Natural killer cell (primary cell): Measurements from ENCODE around the gene ATG101. TPM values are rescaled to one million over a fixed set of nuclear protein-coding genes. Genes with fewer than 3 reads are reported as not detected.

Source experiments
- ATAC-seq, 3 donors: fragments of 150-1000 bp in 2 of 3; fragments of 200-7000 bp in 1 of 3; cut with Tn5 transposase; 1 replicate in 1 of 3; 2 replicates in 2 of 3; pipeline ENCODE4 v1.10.0; 2021; ENCODE audit warnings: mild to moderate bottlenecking in 2 of 3, moderate library complexity in 2 of 3
- DNase-seq, 2 donors: peaks; one replicate each; pipeline versions ENCODE4 v3.0.0 to v3.0.0-alpha.2; 2013 to 2021; ENCODE audit warnings: mixed read lengths in 1 of 2
- H3K27ac ChIP-seq: one replicate; pipeline ENCODE4 v1.5.1; 2013; ENCODE audit warnings: mild to moderate bottlenecking, low read length
- H3K27me3 ChIP-seq: one replicate; pipeline ENCODE4 v1.6.1; 2013; ENCODE audit warnings: low read length; ENCODE audit not compliant: control insufficient read depth, insufficient read depth
- H3K36me3 ChIP-seq: one replicate; pipeline ENCODE4 v1.6.1; 2013; ENCODE audit warnings: low read length; ENCODE audit not compliant: control insufficient read depth, insufficient read depth
- H3K4me1 ChIP-seq: one replicate; pipeline ENCODE4 v1.6.1; 2013; ENCODE audit warnings: low read length; ENCODE audit not compliant: control insufficient read depth, insufficient read depth
- H3K4me3 ChIP-seq: one replicate; pipeline ENCODE4 v1.5.1; 2013; ENCODE audit warnings: low read length
- H3K9me3 ChIP-seq: one replicate; pipeline ENCODE4 v1.6.1; 2013; ENCODE audit warnings: low read length; ENCODE audit not compliant: control insufficient read depth, insufficient read depth
- H3K27ac Mint-ChIP-seq, 2 donors: one replicate each; pipeline ENCODE4 v1.8.0; 2022; ENCODE audit warnings: mild to moderate bottlenecking in 2 of 2, mixed read lengths in 2 of 2, moderate library complexity in 1 of 2
- H3K27me3 Mint-ChIP-seq, 2 donors: one replicate each; pipeline ENCODE4 v1.8.0; 2022; ENCODE audit warnings: low read depth in 2 of 2, mixed read lengths in 2 of 2
- H3K36me3 Mint-ChIP-seq: one replicate; pipeline ENCODE4 v1.8.0; 2022; ENCODE audit warnings: mixed read lengths
- H3K4me1 Mint-ChIP-seq, 2 donors: one replicate each; pipeline ENCODE4 v1.8.0; 2022; ENCODE audit warnings: mixed read lengths in 2 of 2
- H3K4me3 Mint-ChIP-seq: one replicate; pipeline ENCODE4 v1.8.0; 2022; ENCODE audit warnings: mild to moderate bottlenecking, moderate library complexity, mixed read lengths
- H3K9me3 Mint-ChIP-seq, 2 donors: one replicate each; pipeline ENCODE4 v1.8.0; 2022; ENCODE audit warnings: mixed read lengths in 2 of 2
- CTCF ChIP-seq: fragments of 200-600 bp; IDR thresholded peaks from one replicate; pipeline ENCODE4 v1.8.0; 2022; ENCODE audit warnings: antibody characterized with exemption
- WGBS: methylation state at CpG from one replicate; pipeline ENCODE4 v1.1.7; 2013; ENCODE audit warnings: missing lambda C conversion rate; ENCODE audit not compliant: insufficient coverage; 5-methylcytosine and 5-hydroxymethylcytosine counted together
- intact Hi-C: fragments of 100-400 bp; cut with micrococcal nuclease; formaldehyde crosslinking; loops from one replicate; pipeline ENCODE4 v1.14.2; 2022
- total RNA-seq, 4 donors: library from RNA; stranded (reverse); fragments of 120-200 nt in 1 of 4; gene quantifications; one replicate each; pipeline versions ENCODE4 v1.2.3 to v1.2.4, GENCODE V29; 2013 to 2022

The ATG101 gene
- total RNA-seq, 3 donors from 2014 or later (not counting 1 experiment from before 2014, with no cell fraction given) = 18.6 to 32.8 (median 23.3) TPM

GRCh38 chr12:52045794-52046199 is 24.0 kb upstream of the ATG101 start:
- Histone ChIP-seq H3K27ac (no peak overlapping the region), H3K4me1 (peaks cover 43% of the 10 kb centered on the region), H3K36me3 (no peaks in the 10 kb centered on the region), H3K9me3 (no peaks in the 10 kb centered on the region), H3K4me3 (no peak overlapping the region), H3K27me3 (no peaks in the 10 kb centered on the region)
- peak in 1 of 3 donors; percentile 11 for ATAC-seq
- Mint-ChIP-seq H3K36me3 (no peaks in the 10 kb centered on the region), H3K4me3 (no peak overlapping the region), H3K27ac (peak overlapping the region in 1 of 2 donors; percentile 70), H3K27me3 (peaks cover 0 to 9% of the 10 kb centered on the region in 2 donors), H3K4me1 (peaks cover 29 to 38% of the 10 kb centered on the region in 2 donors), H3K9me3 (no peaks in the 10 kb centered on the region)
- intact Hi-C loops = no loop called here
- no peak for DNase-seq
- WGBS = 13% methylated on average over 3 of the region's 4 CpGs
- TF ChIP-seq CTCF = no peak

DNA sequence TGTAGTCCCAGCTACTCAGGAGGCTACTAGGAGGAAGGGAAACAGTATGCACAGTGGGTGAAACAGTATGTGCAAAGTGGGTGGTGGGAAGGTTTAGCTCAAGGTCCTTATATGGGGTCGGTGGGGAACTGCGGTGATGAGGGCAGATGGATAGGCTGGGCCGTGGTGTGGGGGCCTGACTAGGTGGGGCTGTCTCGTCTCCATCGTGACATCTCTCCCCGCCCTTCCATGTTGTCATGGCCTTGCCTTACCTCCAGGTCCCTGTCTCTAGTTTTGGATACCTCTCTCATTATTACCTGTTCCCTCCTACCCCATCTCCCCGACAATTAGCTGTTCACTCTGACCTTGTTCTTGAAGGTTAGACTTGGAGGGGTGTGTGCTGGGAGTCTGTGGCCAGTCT is 22.9 kb upstream of the ATG101 start:
- H3K9me3 ChIP-seq = no peaks in the 10 kb centered on the region
- H3K4me3 ChIP-seq = no peak overlapping the region
- Mint-ChIP-seq H3K27ac (peak overlapping the region in 1 of 2 donors; percentile 18), H3K27me3 (peaks cover 0 to 9% of the 10 kb centered on the region in 2 donors), H3K9me3 (no peaks in the 10 kb centered on the region), H3K4me3 (no peak overlapping the region), H3K4me1 (peaks cover 34 to 44% of the 10 kb centered on the region in 2 donors), H3K36me3 (no peaks in the 10 kb centered on the region)
- no peaks in the 10 kb centered on the region for H3K36me3 ChIP-seq
- H3K4me1 ChIP-seq = peaks cover 43% of the 10 kb centered on the region
- 94% methylated on average over 6 of the region's 7 CpGs for WGBS
- no peak for TF ChIP-seq CTCF
- DNase-seq (no peak), ATAC-seq (no peak)
- H3K27ac ChIP-seq = no peak overlapping the region
- H3K27me3 ChIP-seq = no peaks in the 10 kb centered on the region
- intact Hi-C loops = no loop called here

DNA sequence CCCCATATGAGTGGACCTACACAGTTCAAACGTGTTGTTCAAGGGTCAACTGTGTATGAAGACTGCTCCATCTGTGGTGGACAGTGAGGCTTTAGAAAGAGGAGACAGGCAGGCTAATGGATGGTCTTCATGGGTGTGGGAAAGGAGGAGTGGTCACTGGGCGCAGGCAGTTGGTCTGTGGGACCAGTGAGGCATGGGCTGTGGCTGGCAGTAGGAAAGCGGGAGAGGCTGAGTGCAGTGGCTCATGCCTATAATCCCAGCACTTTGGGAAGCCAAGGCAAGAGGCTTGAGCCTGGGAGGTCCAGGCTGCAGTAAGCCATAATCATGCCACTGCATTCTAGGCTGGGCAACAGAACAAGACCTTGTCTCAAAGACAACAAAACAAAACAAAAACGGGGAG is 20.5 kb upstream of the ATG101 start:
- Mint-ChIP-seq H3K4me1 (peaks cover 31 to 40% of the 10 kb centered on the region in 2 donors), H3K4me3 (peak overlapping the region; percentile 81)
- 78% methylated on average over 4 of the region's 4 CpGs for WGBS

More for the DNA sequence above, 20.5 kb upstream of the ATG101 start:
- no peak for ATAC-seq
- no peaks in the 10 kb centered on the region for H3K36me3 Mint-ChIP-seq
- no peaks in the 10 kb centered on the region for H3K27me3 ChIP-seq
- peak overlapping the region; percentile 95 to 97 for H3K27ac Mint-ChIP-seq
- TF ChIP-seq CTCF = no peak
- peaks cover 43% of the 10 kb centered on the region for H3K4me1 ChIP-seq
- no peaks in the 10 kb centered on the region for H3K9me3 Mint-ChIP-seq
- intact Hi-C loops = no loop called here
- H3K9me3 ChIP-seq = no peaks in the 10 kb centered on the region
- no peak overlapping the region for H3K4me3 ChIP-seq
- no peak overlapping the region for H3K27ac ChIP-seq
- H3K27me3 Mint-ChIP-seq = peaks cover 0 to 7% of the 10 kb centered on the region in 2 donors
- no peaks in the 10 kb centered on the region for H3K36me3 ChIP-seq
- DNase-seq = no peak
